Hepatic stellate cell (primary cell): ENCODE data around the gene RNASEL.
"Not testable (repeated sequence)": the region's sequence is repeated elsewhere in the genome, so short reads cannot be mapped to it uniquely, and the experiment has no call there.

Source experiments
- DNase-seq: peaks from one replicate; pipeline ENCODE4 v3.0.0; 2011; ENCODE audit warnings: low spot score

The RNASEL gene

DNA sequence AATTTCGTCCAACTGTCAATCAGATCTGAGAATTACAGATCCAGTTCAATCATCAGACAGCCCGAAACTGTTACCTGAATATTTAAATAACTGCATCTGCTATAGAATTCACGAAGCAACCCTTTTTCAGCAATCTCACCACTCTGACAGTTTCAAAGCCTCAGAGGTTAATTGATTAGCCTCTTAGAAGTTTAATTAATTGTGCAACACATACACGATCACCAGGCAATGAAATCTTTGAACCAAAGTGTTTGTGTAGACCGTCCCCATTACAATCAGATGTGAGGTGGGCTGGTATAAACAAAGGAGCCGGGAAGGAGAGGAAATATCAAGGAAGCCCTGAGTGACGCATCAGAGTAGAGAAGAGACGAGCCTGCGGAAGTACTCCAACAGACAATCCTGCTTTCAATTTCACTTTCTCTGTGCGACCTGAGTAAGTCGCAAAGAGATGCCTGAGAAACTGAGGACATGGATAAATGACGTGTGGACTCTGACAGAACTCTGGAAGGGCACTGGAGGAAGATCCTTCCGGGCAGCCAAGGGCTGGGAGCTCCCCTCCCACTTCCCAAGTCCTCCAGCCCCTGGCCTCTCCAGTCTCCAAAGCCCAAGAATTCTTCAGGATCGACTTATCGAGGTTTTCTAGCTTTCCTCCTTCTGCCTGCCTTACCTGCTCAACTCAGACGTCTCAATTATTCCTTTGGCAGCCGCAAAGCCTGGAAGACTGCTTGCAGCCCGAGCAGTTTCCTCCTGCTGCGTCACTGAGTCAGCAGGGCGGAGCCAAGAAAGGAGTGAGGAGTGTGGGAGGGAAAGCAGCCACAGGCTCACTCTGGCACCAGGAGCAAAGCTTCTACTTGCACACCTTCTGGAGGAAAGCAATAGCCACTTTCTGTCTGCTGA lies at the start of gene RNASEL:
Gene RNASEL (minus strand): TSS at position 757 of the 897 bp plus-strand sequence. CDS start 2,450 bp downstream, outside the sequence.
- DNase-seq: peak; percentile 69

DNA sequence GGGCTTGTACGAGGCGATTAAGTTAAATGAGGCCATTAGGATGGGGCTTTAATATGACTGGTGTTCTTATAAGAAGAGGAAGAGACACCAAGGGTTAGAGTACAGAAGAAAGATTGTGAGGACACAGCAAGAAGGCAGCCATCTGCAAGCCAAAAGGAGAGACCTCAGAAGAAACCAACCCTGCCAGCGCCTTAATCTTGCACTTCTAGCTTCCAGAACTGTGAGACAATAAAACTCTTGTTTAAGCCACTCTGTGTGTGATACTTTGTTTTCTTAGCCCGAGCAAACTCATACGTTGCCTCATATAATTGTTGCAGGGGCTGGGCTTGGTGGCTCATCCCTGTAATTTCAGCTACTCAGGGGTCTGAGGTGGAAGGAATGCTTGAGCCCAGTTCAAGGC lies 48.7 kb upstream of the RNASEL start:
- no peak for DNase-seq

GRCh38 chr1:182635871-182636270 lies 46.8 kb upstream of the RNASEL start:
- no peak for DNase-seq

DNA sequence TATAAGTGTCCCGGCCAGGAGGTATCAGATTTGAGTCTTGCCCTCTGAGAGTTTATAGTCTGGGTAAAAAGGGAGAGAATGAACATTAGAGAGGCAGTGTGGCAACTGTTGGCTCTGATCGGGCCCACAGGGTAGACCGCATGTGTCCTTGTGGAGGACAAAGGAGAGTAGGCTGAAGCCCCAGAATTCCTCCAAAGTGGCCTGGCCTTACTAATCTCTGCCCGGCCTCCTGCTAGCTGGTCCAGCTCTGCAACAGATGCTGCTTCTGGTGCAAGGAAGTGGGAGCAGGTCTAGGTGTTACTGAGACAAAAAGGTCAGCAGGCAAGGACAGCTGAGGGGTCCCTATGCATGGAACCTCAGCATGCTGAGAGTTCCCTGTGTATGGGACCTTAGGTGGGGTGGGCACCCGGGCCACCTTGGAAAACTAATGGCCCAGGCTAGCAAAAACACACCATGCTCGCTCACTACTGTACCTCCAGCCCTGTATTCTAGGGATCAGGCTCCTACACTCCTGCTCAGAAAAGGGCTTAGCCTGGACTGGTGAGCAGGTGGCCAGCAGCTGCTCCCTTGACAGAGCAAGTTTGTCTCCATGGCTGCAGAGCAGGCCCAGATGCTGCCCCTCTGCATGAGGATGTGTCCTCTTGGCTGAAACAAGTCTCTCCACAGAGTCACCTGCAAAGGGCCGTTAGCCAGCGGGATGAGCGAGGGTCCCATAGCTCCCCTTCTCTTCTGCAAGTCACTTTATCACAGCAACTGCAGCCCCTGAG lies 45.4 kb upstream of the RNASEL start:
- no peak for DNase-seq

DNA sequence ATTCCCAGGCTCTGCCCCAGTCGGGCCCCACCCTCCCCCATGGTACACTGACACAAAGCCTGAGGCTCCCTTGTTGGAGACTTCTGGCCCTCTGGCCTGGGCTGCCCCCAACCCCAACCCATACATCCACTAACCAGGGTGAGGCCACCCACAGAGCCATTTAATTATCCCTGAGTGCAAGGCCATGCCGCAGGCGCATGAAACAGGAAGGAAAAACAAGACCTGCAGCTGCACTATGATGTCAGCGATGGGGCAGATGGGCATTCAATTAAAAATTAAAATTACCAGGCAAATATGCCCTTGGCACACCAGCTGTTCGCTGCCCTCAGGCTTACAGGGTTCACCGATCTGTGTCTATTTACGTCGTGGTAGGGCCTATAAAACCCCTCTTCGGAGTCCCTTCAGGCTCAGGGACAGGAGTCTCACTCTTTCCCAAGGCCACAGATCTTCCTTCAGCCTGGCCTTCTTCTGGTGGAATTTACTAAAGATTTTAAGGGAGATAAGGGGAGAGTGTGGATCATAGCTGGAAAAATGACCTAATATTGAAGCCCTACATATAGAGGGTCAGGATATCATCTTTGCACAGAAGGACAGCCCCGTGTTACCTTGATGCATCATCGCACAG lies 44.7 kb upstream of the RNASEL start:
- DNase-seq: no peak

DNA sequence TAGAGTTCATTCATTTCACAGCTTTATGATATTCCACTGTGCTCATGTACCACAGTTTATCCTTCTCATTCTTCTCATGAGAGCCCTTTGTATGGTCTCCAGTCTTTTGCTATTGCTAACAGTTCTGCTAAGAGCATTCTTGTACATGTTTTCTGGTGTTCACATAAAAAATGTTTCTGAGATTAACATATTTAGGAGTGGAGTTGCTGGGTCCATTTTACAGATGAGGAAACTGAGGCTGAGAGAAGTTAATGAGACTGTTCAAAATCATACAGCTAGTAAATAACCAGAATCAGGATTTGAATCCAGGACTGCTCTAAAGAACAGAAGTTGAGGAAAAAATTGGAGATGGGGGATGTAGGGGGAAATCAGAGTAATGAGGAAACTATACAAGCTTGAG lies 44.0 kb upstream of the RNASEL start:
- no peak for DNase-seq

DNA sequence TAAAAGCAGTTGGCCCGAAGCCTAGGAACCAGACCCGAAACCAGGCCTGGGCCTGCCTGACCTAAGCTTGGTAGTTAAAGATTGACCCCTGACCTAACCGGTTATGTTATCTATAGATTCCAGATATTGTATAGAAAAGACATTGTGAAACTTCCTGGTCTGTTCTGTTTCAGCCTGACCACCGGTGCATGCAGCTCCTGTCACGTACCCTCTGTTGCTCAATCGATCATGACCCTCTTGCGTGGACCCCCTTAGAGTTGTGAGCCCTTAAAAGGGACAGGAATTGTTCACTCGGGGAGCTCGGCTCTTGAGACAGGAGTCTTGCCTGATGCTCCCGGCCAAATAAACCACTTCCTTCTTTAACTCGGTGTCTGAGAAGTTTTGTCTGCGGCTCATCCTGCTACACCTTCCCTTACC lies 43.4 kb upstream of the RNASEL start:
- DNase-seq: not testable (repeated sequence)

DNA sequence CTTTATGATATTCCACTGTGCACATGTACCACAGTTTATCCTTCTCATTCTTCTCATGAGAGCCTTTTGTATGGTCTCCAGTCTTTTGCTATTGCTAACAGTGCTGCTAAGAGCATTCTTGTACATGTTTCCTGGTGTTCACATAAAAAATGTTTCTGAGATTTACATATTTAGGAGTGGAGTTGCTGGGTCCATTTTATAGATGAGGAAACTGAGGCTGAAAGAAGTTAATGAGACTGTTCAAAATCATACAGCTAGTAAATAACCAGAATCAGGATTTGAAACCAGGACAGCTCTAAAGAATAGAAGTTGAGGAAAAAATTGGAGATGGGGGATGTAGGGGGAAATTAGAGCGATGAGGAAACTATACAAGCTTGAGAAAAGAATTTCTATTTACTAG lies 42.9 kb upstream of the RNASEL start:
- no peak for DNase-seq

DNA sequence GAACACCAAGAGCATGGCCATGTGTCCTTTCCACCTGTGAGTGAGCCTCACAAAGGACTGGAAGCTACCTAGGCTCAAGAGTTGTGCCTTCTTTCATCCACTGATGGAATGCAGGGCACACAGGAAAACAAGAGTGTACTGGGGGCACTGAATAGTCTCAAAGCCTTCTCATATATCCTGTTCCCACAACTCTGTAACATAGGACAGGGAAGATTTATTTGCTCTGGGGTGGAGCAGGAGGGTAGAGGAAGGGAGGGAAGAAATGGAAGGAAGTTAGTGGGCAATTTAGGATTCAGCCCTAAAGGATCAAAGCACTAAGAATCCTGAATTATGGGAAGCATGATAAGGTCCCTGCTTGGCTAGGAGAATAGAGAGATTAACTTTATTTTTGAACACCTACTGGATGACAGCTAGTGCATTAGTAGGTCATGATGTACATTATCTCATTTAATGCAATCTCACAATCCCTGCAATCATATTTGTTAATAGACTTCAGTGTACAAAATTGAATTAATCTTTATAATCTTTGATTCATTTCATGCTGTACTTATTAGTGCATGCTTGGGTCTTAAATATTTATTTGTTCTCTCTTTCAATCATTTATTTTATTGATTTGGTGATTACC lies 42.1 kb upstream of the RNASEL start:
- no peak for DNase-seq

DNA sequence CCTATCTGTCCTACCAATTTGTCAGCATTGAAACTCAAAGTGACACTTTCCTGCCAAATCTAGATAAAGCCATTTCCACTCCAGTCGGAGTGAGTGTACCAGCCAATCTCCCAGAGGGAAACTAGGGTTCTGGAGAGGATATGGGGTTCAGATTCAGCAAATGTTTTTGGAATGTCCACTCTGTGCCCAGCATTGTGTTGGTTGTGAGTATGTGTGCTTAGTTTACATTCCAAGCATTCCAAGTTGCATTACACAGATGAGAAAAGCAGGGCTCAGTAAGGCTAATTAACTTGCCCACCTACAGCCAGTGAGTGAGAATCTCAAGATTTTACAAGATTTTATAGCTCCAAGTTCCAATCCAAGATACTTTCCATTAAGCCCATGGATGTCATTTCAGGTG lies 41.5 kb upstream of the RNASEL start:
- no peak for DNase-seq

GRCh38 chr1:182629499-182630096 lies 40.5 kb upstream of the RNASEL start:
- DNase-seq: no peak

GRCh38 chr1:182629080-182629479 lies 40.0 kb upstream of the RNASEL start:
- DNase-seq: no peak

DNA sequence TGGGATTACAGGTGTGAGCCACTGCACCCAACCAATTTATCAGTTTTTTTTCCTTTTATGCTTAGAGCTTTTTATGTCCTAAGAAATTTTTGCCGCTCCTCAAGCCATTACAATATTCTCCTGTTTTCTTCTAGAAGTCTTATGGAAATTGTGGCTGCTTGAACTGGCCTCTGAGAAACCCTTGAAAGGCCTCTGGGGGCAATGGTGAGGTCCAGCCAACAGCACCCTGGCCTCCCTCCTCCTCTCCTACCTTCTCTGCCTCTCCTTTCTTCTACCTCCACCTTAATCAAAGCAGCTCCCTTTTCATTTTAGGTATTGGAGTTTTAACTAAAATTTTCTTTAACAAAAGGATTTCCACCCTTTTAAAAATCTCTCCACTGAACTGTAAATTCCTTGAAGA lies 39.6 kb upstream of the RNASEL start:
- no peak for DNase-seq

- no peak for DNase-seq
Observed at GRCh38 chr1:182627622-182628021, 38.6 kb upstream of the RNASEL start.

- no peak for DNase-seq
Observed at GRCh38 chr1:182626527-182626926, 37.5 kb upstream of the RNASEL start.

DNA sequence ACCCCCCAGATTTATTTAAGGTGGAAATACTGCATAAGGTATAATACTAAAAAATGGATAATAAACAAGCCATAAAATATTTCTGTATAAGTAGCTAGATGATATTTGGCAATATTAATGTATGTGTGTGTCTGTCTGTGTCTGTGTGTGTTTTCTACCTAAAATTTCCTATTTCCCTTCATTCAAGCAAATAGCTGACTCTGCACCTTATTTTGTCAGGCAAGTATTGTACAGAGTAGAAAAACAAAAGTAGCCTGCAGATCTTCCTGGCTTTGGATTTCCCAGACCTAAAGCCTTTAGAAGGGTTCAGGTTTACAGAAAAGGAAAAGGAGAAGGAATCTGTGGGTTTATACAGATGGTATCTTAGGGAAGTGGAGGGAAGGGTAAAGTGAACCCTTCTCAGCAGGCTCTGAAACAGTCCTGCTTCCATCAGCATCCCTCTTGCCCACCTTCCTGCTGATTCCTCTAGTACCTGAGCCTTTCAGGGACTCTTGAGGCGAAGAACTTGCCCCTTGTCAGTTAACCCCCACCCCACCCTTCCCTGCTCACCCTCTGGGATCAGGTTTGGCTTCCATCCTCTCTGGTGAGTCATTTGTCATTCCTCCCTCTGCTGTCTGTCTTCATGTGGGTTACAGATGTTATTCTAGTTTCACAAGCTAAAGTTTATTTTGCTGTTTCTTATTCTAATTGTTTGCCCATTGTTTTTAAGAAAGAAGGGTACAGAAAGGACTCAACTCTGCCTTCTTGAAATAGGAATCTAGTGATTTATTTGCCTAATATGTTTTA lies 36.9 kb upstream of the RNASEL start:
- no peak for DNase-seq

DNA sequence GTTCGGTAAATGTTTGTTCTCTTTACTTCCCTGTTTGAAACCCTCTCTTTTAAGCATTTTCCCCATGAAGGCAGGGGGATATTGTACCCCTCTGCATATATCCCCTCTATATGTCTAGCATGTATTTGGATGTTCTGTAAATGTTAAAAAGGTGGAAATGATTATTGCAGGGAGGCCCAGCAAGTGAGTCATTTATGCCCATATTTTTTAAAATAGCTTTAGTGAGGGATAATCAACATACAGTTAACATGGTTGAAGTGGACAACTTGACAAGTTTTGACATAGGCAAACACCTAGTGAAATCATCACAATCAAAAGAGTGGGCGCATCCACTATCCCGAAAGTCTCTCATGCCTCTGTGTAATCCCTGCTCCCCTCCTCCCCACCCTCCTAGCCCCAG lies 36.0 kb upstream of the RNASEL start:
- no peak for DNase-seq

- no peak for DNase-seq
Observed at GRCh38 chr1:182624577-182624976, 35.5 kb upstream of the RNASEL start.

DNA sequence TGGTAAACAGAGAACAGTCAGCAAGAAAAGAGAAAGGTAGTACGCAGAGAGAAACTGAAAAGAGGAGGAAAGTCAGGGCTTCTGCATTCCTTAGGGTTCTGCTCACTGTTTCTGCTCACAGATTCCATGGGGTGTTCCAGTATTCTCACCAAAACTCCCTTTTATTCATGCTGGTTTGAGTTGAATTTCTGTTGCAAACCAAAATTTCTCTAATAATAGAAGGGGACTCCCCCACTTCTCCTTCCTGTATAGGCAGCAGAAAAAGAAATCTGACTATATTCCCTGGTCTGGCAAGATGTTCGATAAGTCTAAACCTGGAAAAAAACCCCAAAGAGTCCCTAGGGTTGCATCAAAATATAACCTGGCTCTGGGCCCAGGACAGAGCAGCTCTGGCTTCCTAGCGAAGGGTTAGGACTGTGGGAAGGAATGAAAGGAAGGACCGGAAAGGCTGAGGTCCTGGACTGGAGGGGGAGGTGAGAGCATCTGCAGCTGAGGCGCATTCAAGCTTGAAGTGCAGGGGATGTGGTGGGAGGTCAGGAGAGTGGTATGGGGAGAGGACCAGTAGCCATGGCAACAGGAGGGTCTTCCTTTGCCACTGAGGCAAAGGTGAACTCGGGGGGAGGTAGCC lies 34.0 kb upstream of the RNASEL start:
- DNase-seq: no peak

- DNase-seq: no peak
Observed at GRCh38 chr1:182621906-182622305, 32.9 kb upstream of the RNASEL start.
